Sigmoid colon (tissue), 4 donors: ENCODE measurements around the gene IL20RA.
A peak's percentile ranks its signal among the peaks of the same experiment; 100 is the strongest.

Experiments
- EP300 ChIP-seq, 4 donors: sonication (generic); formaldehyde crosslinking; IDR thresholded peaks; one replicate each; pipeline ENCODE4 v1.6.1; 2017; ENCODE audit warnings: antibody characterized with exemption in 4 of 4
- POLR2A ChIP-seq, 2 donors: fragments of 450-650 bp; IDR thresholded peaks; one replicate each; pipeline ENCODE4 v1.6.1; 2016; ENCODE audit warnings: antibody characterized with exemption in 2 of 2, mild to moderate bottlenecking in 2 of 2, moderate library complexity in 2 of 2
- POLR2AphosphoS5 ChIP-seq, 4 donors: sonication (generic); formaldehyde crosslinking; IDR thresholded peaks; one replicate each; pipeline ENCODE4 v1.6.1; 2017; ENCODE audit warnings: antibody characterized with exemption in 4 of 4
- TF ChIP-seq, protein P1 (sequence below), 4 experiments: fragments of 450-650 bp in 3 of 4; fragments of 200-600 bp in 1 of 4; IDR thresholded peaks; one replicate each; pipeline ENCODE4 v1.5.1; 2016 to 2019; ENCODE audit warnings: antibody characterized with exemption in 4 of 4, mild to moderate bottlenecking in 3 of 4, moderate library complexity in 2 of 4

DNA sequence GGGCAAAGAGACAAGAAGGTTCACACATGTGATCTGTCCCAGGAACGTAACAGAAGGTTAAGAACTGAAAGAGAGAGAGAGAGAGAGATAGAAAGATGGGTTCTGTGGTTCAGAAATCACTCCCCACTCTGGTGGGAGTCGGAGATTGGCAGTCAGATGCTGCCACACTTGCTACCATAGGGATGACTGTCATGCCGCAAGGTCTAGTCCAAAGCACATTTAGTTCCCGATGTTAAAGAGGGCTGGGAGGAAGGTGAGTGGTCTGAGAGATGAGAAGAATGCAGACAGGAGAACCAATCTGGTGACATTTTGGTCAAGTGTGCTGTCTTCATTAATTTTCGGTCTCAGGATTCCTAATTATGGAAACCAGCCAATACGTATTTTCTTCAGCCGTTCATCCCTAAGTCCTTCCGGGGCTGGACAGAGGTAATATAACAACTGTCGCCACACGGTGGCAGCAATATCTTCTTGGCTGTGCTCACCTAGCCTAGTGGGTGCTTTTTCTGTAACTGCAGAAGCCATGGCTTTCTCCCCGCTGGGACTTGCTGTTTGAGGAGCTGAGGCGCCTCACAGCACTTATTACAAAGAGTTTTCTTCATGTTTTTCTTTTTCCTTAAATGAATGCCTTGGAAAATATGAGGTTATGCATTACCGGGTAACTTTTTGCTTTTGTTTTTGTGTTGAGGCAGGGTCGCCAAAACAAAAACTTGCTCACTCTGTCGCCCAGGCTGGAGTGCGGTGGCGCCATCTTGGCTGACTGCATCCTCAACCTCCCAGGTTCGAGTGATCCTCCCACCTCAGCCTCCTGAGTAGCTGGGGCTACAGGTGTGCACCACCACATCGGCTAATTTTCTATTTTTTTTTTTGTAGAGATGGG, 76.7 kb downstream of the IL20RA start:
- TF ChIP-seq, protein P1, sequence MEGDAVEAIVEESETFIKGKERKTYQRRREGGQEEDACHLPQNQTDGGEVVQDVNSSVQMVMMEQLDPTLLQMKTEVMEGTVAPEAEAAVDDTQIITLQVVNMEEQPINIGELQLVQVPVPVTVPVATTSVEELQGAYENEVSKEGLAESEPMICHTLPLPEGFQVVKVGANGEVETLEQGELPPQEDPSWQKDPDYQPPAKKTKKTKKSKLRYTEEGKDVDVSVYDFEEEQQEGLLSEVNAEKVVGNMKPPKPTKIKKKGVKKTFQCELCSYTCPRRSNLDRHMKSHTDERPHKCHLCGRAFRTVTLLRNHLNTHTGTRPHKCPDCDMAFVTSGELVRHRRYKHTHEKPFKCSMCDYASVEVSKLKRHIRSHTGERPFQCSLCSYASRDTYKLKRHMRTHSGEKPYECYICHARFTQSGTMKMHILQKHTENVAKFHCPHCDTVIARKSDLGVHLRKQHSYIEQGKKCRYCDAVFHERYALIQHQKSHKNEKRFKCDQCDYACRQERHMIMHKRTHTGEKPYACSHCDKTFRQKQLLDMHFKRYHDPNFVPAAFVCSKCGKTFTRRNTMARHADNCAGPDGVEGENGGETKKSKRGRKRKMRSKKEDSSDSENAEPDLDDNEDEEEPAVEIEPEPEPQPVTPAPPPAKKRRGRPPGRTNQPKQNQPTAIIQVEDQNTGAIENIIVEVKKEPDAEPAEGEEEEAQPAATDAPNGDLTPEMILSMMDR (IDR thresholded peaks at IDR 0.05): peak; percentile 33 to 53 (median 40)
- TF ChIP-seq POLR2A (IDR thresholded peaks at IDR 0.05) (no peak), EP300 (IDR thresholded peaks at IDR 0.05) (no peak), POLR2AphosphoS5 (IDR thresholded peaks at IDR 0.05) (peak in 1 of 4 donors; percentile 6)
